ENCODE data around the gene GRK4. TPM values are rescaled to one million over a fixed set of nuclear protein-coding genes. Genes with fewer than 3 reads are reported as not detected.

GRK4 gene
- total RNA-seq, 4 donors from 2014 or later: 7.6 to 10.8 (median 9.1) TPM

GRCh38 chr4:3021627-3022026, 58.3 kb downstream of the GRK4 start:
- Histone ChIP-seq H3K36me3 (no peaks in the 10 kb centered on the region), H3K9me3 (no peaks in the 10 kb centered on the region), H3K4me3 (replicated peaks in 1 of 3) (no peak overlapping the region), H3K27me3 (no peaks in the 10 kb centered on the region), H3K27ac (no peak overlapping the region), H3K4me1 (no peaks in the 10 kb centered on the region)
- TF ChIP-seq POLR2A (IDR thresholded peaks at IDR 0.05): no peak
- TF ChIP-seq, protein P1, sequence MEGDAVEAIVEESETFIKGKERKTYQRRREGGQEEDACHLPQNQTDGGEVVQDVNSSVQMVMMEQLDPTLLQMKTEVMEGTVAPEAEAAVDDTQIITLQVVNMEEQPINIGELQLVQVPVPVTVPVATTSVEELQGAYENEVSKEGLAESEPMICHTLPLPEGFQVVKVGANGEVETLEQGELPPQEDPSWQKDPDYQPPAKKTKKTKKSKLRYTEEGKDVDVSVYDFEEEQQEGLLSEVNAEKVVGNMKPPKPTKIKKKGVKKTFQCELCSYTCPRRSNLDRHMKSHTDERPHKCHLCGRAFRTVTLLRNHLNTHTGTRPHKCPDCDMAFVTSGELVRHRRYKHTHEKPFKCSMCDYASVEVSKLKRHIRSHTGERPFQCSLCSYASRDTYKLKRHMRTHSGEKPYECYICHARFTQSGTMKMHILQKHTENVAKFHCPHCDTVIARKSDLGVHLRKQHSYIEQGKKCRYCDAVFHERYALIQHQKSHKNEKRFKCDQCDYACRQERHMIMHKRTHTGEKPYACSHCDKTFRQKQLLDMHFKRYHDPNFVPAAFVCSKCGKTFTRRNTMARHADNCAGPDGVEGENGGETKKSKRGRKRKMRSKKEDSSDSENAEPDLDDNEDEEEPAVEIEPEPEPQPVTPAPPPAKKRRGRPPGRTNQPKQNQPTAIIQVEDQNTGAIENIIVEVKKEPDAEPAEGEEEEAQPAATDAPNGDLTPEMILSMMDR (IDR thresholded peaks at IDR 0.05): no peak
- DNase-seq: no peak
- WGBS, 2 donors: 91 to 96% methylated on average over 8 of the region's 8 CpGs
- intact Hi-C loops (cut with DNase I): no loop called here

DNA sequence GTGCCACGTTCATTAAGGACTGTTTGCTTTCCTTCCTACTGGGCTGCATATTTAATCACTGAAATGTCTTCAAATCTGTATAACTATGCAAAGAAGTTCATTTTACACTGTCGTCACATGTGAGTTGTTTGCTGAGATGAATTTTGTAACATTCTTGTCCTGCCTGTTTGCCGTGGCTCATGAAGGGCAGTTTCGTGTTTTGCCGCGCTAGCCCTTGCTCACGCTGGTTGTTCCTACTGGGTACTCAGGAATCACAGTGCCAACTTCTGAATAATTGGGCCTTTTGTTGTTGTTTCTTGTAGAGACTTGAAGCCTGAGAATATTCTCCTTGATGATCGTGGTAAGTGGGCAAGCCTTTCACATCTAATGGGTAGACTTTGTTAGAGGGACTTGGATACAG, 58.7 kb downstream of the GRK4 start:
- 82 to 91% methylated on average over 8 of the region's 8 CpGs for WGBS, 2 donors
- no peak for DNase-seq
- TF ChIP-seq POLR2A (IDR thresholded peaks at IDR 0.05): no peak
- TF ChIP-seq, protein P1 (IDR thresholded peaks at IDR 0.05): no peak
- intact Hi-C loops (cut with DNase I): no loop called here
- H3K27me3 ChIP-seq: no peaks in the 10 kb centered on the region
- H3K9me3 ChIP-seq: no peaks in the 10 kb centered on the region
- H3K27ac ChIP-seq: no peak overlapping the region
- no peaks in the 10 kb centered on the region for H3K36me3 ChIP-seq
- no peak overlapping the region for H3K4me3 ChIP-seq (replicated peaks in 1 of 3)
- no peaks in the 10 kb centered on the region for H3K4me1 ChIP-seq

DNA sequence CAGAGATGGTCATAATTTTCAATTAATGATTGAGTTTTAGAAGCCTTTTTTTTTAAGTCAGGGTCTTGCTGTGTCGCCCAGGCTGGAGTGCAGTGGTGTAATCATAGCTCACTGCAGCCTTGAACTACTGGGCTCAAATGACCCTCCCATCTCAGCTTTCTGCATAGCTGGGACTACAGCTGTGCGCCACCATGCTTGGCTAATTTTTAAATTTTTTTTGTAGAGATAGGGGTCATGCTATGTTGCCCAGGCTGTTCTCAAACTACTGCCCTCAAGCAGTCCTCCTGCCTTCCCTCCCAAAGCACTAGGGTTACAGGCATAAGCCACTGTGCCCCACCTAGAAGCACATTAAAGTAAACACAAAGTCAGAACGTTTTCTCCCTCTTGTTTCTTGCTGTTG, 59.3 kb downstream of the GRK4 start:
- Histone ChIP-seq H3K36me3 (no peaks in the 10 kb centered on the region), H3K27ac (no peak overlapping the region), H3K4me1 (no peaks in the 10 kb centered on the region), H3K4me3 (replicated peaks in 1 of 3) (no peak overlapping the region), H3K9me3 (no peaks in the 10 kb centered on the region), H3K27me3 (no peaks in the 10 kb centered on the region)
- 58 to 84% methylated on average over 3 of the region's 3 CpGs for WGBS, 2 donors
- no peak for TF ChIP-seq POLR2A (IDR thresholded peaks at IDR 0.05)
- TF ChIP-seq, protein P1 (IDR thresholded peaks at IDR 0.05): no peak
- no peak for DNase-seq
- intact Hi-C loops (cut with DNase I): no loop called here

GRCh38 chr4:3025881-3026280, 62.5 kb downstream of the GRK4 start:
- H3K9me3 ChIP-seq: no peaks in the 10 kb centered on the region
- 95 to 96% methylated on average over 21 of the region's 21 CpGs for WGBS, 2 donors
- no peak overlapping the region for H3K4me3 ChIP-seq (replicated peaks in 1 of 3)
- H3K4me1 ChIP-seq: no peaks in the 10 kb centered on the region
- no peak for DNase-seq
- H3K36me3 ChIP-seq: no peaks in the 10 kb centered on the region
- no peaks in the 10 kb centered on the region for H3K27me3 ChIP-seq
- TF ChIP-seq, protein P1 (IDR thresholded peaks at IDR 0.05): no peak
- TF ChIP-seq POLR2A (IDR thresholded peaks at IDR 0.05): no peak
- H3K27ac ChIP-seq: no peak overlapping the region
- intact Hi-C loops (cut with DNase I): no loop called here

DNA sequence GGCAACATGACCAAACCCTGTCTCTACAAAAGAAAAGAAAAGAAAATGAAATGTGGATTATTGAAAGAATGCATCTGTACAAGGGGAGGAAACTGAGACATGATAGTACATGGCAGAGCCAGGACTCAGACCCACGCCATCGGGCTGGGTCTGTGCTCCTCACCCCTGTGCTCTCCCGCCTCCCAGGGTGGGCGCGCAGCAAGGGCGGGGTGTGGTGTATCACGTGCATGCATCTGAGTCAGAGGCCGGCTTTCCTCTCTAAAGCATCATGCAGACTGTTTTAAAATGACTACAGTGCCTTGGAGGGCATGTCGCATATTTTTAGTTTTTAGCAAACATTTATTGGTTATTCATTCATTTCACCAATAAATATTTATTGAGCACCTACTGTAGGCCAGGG, 63.2 kb downstream of the GRK4 start:
- DNase-seq: no peak
- no peak overlapping the region for H3K27ac ChIP-seq
- no peak overlapping the region for H3K4me3 ChIP-seq (replicated peaks in 1 of 3)
- no peaks in the 10 kb centered on the region for H3K36me3 ChIP-seq
- H3K9me3 ChIP-seq: no peaks in the 10 kb centered on the region
- intact Hi-C loops (cut with DNase I): no loop called here
- TF ChIP-seq POLR2A (IDR thresholded peaks at IDR 0.05): no peak
- TF ChIP-seq, protein P1 (IDR thresholded peaks at IDR 0.05): no peak
- whole genome bisulfite sequencing, 2 donors: 92% methylated on average over 9 of the region's 9 CpGs
- H3K4me1 ChIP-seq: peaks cover 1 to 6% of the 10 kb centered on the region in 2 donors
- H3K27me3 ChIP-seq: no peaks in the 10 kb centered on the region
